Measurements from ENCODE around the gene HM13. TPM values are rescaled to one million over a fixed set of nuclear protein-coding genes. Genes with fewer than 3 reads are reported as not detected.

Gene HM13
- total and polyA plus RNA-seq, 2 donors (not counting 1 experiment from before 2014, with no cell fraction given): 73.2 to 85.1 TPM

DNA sequence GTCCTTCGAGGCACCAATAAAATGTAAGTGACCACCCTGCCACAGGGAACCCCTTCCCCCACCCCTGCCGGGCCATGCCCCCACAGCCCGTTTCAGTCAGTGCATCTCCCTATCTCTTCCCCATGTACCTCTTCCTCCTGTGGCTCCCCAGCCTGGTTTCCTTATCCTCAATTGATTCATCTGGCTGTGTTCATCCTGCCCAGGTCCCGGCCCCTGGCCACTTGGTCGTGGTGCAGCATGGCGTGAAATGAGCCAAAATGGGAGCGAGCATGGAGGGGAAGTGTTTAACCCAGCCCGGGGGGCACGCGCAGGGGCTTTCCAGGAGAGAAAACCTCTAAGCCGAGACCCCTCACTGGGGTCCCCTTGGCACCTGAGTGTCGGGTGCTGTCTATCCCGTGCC lies 35.9 kb downstream of the HM13 start:
- H2AFZ ChIP-seq (ENCODE audit: insufficient read depth, low read depth, low read length, poor library complexity, severe bottlenecking): no peak overlapping the region
- H3K4me2 ChIP-seq (replicated peaks; ENCODE audit: low read depth, low read length, poor library complexity, severe bottlenecking): no peak overlapping the region
- Mint-ChIP-seq H3K27me3 (no peaks in the 10 kb centered on the region), H3K27ac (no peak overlapping the region), H3K4me1 (peaks cover 19% of the 10 kb centered on the region), H3K9me3 (ENCODE audit: insufficient read depth) (no peaks in the 10 kb centered on the region), H3K4me3 (no peak overlapping the region)
- POLR2A ChIA-PET: no interaction called here
- peaks cover 4 to 58% of the 10 kb centered on the region in 2 experiments for H3K36me3 ChIP-seq (replicated peaks in 1 of 2; ENCODE audit: control extremely low read depth in 1 of 2, control insufficient read depth in 1 of 2, extremely low read depth in 1 of 2, insufficient read depth in 2 of 2, low read length in 1 of 2)
- peaks cover 8 to 9% of the 10 kb centered on the region in 2 donors for H3K4me1 ChIP-seq (ENCODE audit: control insufficient read depth in 2 of 2, insufficient read depth in 2 of 2, low read length in 2 of 2)
- TF ChIP-seq CTCF (IDR thresholded peaks at IDR 0.05) (no peak), EZH2 (IDR thresholded peaks at IDR 0.05; ENCODE audit: borderline replicate concordance, insufficient read depth, low read depth, low read length, poor library complexity, severe bottlenecking) (no peak)
- CTCF ChIA-PET: interaction anchor here (5.8 to 15.1 kb wide), 2 partner anchors 12 to 64 kb away, joined by 51 to 587 read pairs; no protein-coding TSS in a partner anchor
- H3K79me2 ChIP-seq (ENCODE audit: control insufficient read depth, insufficient read depth, low read length): peaks cover 20% of the 10 kb centered on the region
- no peak overlapping the region for H3K27ac ChIP-seq (ENCODE audit: low read length in 2 of 2)
- ATAC-seq (ENCODE audit: low read depth): no peak
- WGBS (ENCODE audit: insufficient coverage): 96% methylated on average over 11 of the region's 13 CpGs
- no peaks in the 10 kb centered on the region for H4K20me1 ChIP-seq (ENCODE audit: control insufficient read depth, insufficient read depth, low read length, poor library complexity, severe bottlenecking)
- H3K9ac ChIP-seq (ENCODE audit: low read length): no peak overlapping the region
- H3K9me3 ChIP-seq (ENCODE audit: control extremely low read depth in 1 of 3, control insufficient read depth in 2 of 3, insufficient read depth in 1 of 3, low read length in 2 of 3): no peaks in the 10 kb centered on the region
- intact Hi-C loops (cut with micrococcal nuclease): no loop called here
- DNase-seq: no peak
- H3K4me3 ChIP-seq (ENCODE audit: control extremely low read depth in 1 of 5, extremely low read depth in 1 of 5, insufficient read depth in 1 of 5, low read depth in 2 of 5, low read length in 4 of 5): no peak overlapping the region
- H3K27me3 ChIP-seq (replicated peaks in 1 of 4; ENCODE audit: control extremely low read depth in 1 of 4, control insufficient read depth in 3 of 4, insufficient read depth in 4 of 4, low read length in 3 of 4): no peaks in the 10 kb centered on the region

GRCh38 chr20:31551163-31552081 lies 37.2 kb downstream of the HM13 start:
- Histone ChIP-seq H3K36me3 (replicated peaks in 1 of 2; ENCODE audit: control extremely low read depth in 1 of 2, control insufficient read depth in 1 of 2, extremely low read depth in 1 of 2, insufficient read depth in 2 of 2, low read length in 1 of 2) (peaks cover 4 to 64% of the 10 kb centered on the region in 2 experiments), H3K9me3 (ENCODE audit: control extremely low read depth in 1 of 3, control insufficient read depth in 2 of 3, insufficient read depth in 1 of 3, low read length in 2 of 3) (no peaks in the 10 kb centered on the region), H3K4me2 (replicated peaks; ENCODE audit: low read depth, low read length, poor library complexity, severe bottlenecking) (no peak overlapping the region), H3K27me3 (replicated peaks in 1 of 4; ENCODE audit: control extremely low read depth in 1 of 4, control insufficient read depth in 3 of 4, insufficient read depth in 4 of 4, low read length in 3 of 4) (no peaks in the 10 kb centered on the region), H3K4me1 (ENCODE audit: control insufficient read depth in 2 of 2, insufficient read depth in 2 of 2, low read length in 2 of 2) (peaks cover 8 to 9% of the 10 kb centered on the region in 2 donors), H3K27ac (ENCODE audit: low read length in 2 of 2) (no peak overlapping the region), H3K4me3 (ENCODE audit: control extremely low read depth in 1 of 5, extremely low read depth in 1 of 5, insufficient read depth in 1 of 5, low read depth in 2 of 5, low read length in 4 of 5) (no peak overlapping the region), H2AFZ (ENCODE audit: insufficient read depth, low read depth, low read length, poor library complexity, severe bottlenecking) (no peak overlapping the region), H3K79me2 (ENCODE audit: control insufficient read depth, insufficient read depth, low read length) (peaks cover 20% of the 10 kb centered on the region), H3K9ac (ENCODE audit: low read length) (no peak overlapping the region), H4K20me1 (ENCODE audit: control insufficient read depth, insufficient read depth, low read length, poor library complexity, severe bottlenecking) (no peaks in the 10 kb centered on the region)
- POLR2A ChIA-PET: no interaction called here
- intact Hi-C loops (cut with micrococcal nuclease): no loop called here
- ATAC-seq (ENCODE audit: low read depth) (no peak), DNase-seq (no peak)
- 97% methylated on average over 11 of the region's 11 CpGs for WGBS (ENCODE audit: insufficient coverage)
- H3K4me1 Mint-ChIP-seq: peaks cover 17% of the 10 kb centered on the region
- CTCF ChIA-PET: interaction anchor here (0.8 to 15.1 kb wide), 4 partner anchors 11 to 63 kb away, joined by 4 to 587 read pairs (median 28); no protein-coding TSS in a partner anchor
- no peak overlapping the region for H3K27ac Mint-ChIP-seq
- no peak overlapping the region for H3K4me3 Mint-ChIP-seq
- H3K27me3 Mint-ChIP-seq: no peaks in the 10 kb centered on the region
- no peaks in the 10 kb centered on the region for H3K9me3 Mint-ChIP-seq (ENCODE audit: insufficient read depth)
- no peak for TF ChIP-seq EZH2 (IDR thresholded peaks at IDR 0.05; ENCODE audit: borderline replicate concordance, insufficient read depth, low read depth, low read length, poor library complexity, severe bottlenecking)
- no peak for TF ChIP-seq CTCF (IDR thresholded peaks at IDR 0.05)
